Loucy (cell line): ENCODE results near the gene PIGX.

Experiments used
- H2AFZ ChIP-seq: fragments of 200-600 bp; sonication (generic); 2 replicates; pipeline ENCODE4 v1.6.0; 2016; ENCODE audit warnings: antibody characterized with exemption, mild to moderate bottlenecking, low read length, moderate library complexity
- H3F3A ChIP-seq: fragments of 200-600 bp; 2 replicates; pipeline ENCODE4 v1.6.0; 2016; ENCODE audit warnings: antibody characterized with exemption, low read depth, mild to moderate bottlenecking
- H3K27me3 ChIP-seq: fragments of 200-600 bp; sonication (generic); 2 replicates; pipeline ENCODE4 v1.6.1; 2014; ENCODE audit warnings: low read length, mild to moderate bottlenecking; ENCODE audit not compliant: insufficient read depth, poor library complexity, severe bottlenecking
- H3K36me3 ChIP-seq: fragments of 200-600 bp; sonication (generic); 2 replicates; pipeline ENCODE4 v1.6.1; 2016; ENCODE audit warnings: low read length; ENCODE audit not compliant: insufficient read depth
- H3K4me1 ChIP-seq: fragments of 200-600 bp; sonication (generic); 2 replicates; pipeline ENCODE4 v1.5.1; 2014; ENCODE audit warnings: low read length, mild to moderate bottlenecking; ENCODE audit not compliant: insufficient read depth, poor library complexity, severe bottlenecking
- H3K4me2 ChIP-seq: fragments of 200-600 bp; sonication (generic); 2 replicates; pipeline ENCODE4 v1.6.0; 2014; ENCODE audit warnings: antibody characterized with exemption, low read length, low read depth, mild to moderate bottlenecking; ENCODE audit not compliant: poor library complexity, severe bottlenecking
- H3K4me3 ChIP-seq: fragments of 200-600 bp; sonication (generic); 2 replicates; pipeline ENCODE4 v1.5.1; 2014; ENCODE audit warnings: low read length, mild to moderate bottlenecking, mixed read lengths; ENCODE audit not compliant: poor library complexity, severe bottlenecking
- H3K79me2 ChIP-seq: fragments of 200-600 bp; sonication (generic); 2 replicates; pipeline ENCODE4 v1.6.1; 2014; ENCODE audit warnings: low read length; ENCODE audit not compliant: insufficient read depth
- H3K9ac ChIP-seq: fragments of 200-600 bp; sonication (generic); 2 replicates; pipeline ENCODE4 v1.6.0; 2014; ENCODE audit warnings: mild to moderate bottlenecking, low read depth, low read length, moderate library complexity; ENCODE audit not compliant: poor library complexity, severe bottlenecking
- H3K9me2 ChIP-seq: fragments of 200-600 bp; sonication (generic); replicated peaks from 2 replicates; pipeline ENCODE4 v1.6.1; 2016; ENCODE audit warnings: low read depth, low read length, mixed read lengths
- H3K9me3 ChIP-seq: fragments of 200-600 bp; sonication (generic); 2 replicates; pipeline ENCODE4 v1.6.1; 2014; ENCODE audit warnings: mild to moderate bottlenecking, antibody characterized with exemption, low read length, low read depth; ENCODE audit not compliant: insufficient read depth
- H4K20me1 ChIP-seq: fragments of 200-600 bp; sonication (generic); 2 replicates; pipeline ENCODE4 v1.6.0; 2014; ENCODE audit warnings: antibody characterized with exemption, low read length, mild to moderate bottlenecking; ENCODE audit not compliant: insufficient read depth, poor library complexity, severe bottlenecking
- EZH2phosphoT487 ChIP-seq: fragments of 200-600 bp; IDR thresholded peaks from 2 replicates; pipeline ENCODE4 v1.6.1; 2018; ENCODE audit warnings: antibody characterized with exemption, mild to moderate bottlenecking, moderate library complexity, borderline replicate concordance
- TF ChIP-seq, protein P1 (sequence below): fragments of 200-600 bp; sonication (generic); conservative IDR thresholded peaks from 2 replicates; pipeline ENCODE4 v1.5.1; 2014; ENCODE audit warnings: mild to moderate bottlenecking, antibody characterized with exemption, low read length

PIGX gene

GRCh38 chr3:196700801-196701200, 11.4 kb upstream of the PIGX start:
- Histone ChIP-seq H3F3A (no peaks in the 10 kb centered on the region; the same call in 1 of the 2 replicates), H3K9me2 (no peaks in the 10 kb centered on the region), H3K4me1 (no peaks in the 10 kb centered on the region), H4K20me1 (no peaks in the 10 kb centered on the region), H3K9ac (no peak overlapping the region), H3K9me3 (no peaks in the 10 kb centered on the region), H2AFZ (no peak overlapping the region), H3K4me2 (no peak overlapping the region), H3K4me3 (no peak overlapping the region), H3K79me2 (no peaks in the 10 kb centered on the region), H3K36me3 (no peaks in the 10 kb centered on the region), H3K27me3 (no peaks in the 10 kb centered on the region)
- TF ChIP-seq, protein P1, sequence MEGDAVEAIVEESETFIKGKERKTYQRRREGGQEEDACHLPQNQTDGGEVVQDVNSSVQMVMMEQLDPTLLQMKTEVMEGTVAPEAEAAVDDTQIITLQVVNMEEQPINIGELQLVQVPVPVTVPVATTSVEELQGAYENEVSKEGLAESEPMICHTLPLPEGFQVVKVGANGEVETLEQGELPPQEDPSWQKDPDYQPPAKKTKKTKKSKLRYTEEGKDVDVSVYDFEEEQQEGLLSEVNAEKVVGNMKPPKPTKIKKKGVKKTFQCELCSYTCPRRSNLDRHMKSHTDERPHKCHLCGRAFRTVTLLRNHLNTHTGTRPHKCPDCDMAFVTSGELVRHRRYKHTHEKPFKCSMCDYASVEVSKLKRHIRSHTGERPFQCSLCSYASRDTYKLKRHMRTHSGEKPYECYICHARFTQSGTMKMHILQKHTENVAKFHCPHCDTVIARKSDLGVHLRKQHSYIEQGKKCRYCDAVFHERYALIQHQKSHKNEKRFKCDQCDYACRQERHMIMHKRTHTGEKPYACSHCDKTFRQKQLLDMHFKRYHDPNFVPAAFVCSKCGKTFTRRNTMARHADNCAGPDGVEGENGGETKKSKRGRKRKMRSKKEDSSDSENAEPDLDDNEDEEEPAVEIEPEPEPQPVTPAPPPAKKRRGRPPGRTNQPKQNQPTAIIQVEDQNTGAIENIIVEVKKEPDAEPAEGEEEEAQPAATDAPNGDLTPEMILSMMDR: no peak
- no peak for TF ChIP-seq EZH2phosphoT487

- Histone ChIP-seq H2AFZ (no peak overlapping the region), H3K4me1 (peaks cover 2% of the 10 kb centered on the region), H3F3A (no peaks in the 10 kb centered on the region; the same call in 1 of the 2 replicates), H4K20me1 (no peaks in the 10 kb centered on the region), H3K4me2 (no peak overlapping the region), H3K4me3 (no peak overlapping the region), H3K9me2 (no peaks in the 10 kb centered on the region), H3K9me3 (no peaks in the 10 kb centered on the region), H3K79me2 (no peaks in the 10 kb centered on the region), H3K36me3 (no peaks in the 10 kb centered on the region), H3K27me3 (no peaks in the 10 kb centered on the region), H3K9ac (no peak overlapping the region)
- no peak for TF ChIP-seq EZH2phosphoT487
- TF ChIP-seq, protein P1: no peak
Measured at GRCh38 chr3:196706327-196706726, 5.8 kb upstream of the PIGX start.

- H3K4me3 ChIP-seq: no peak overlapping the region
- no peak overlapping the region for H2AFZ ChIP-seq
- H3K79me2 ChIP-seq: no peaks in the 10 kb centered on the region
- no peaks in the 10 kb centered on the region for H4K20me1 ChIP-seq
- no peaks in the 10 kb centered on the region for H3K9me2 ChIP-seq
- no peaks in the 10 kb centered on the region for H3K36me3 ChIP-seq
- no peak overlapping the region for H3K4me2 ChIP-seq
- peaks cover 6% of the 10 kb centered on the region for H3K4me1 ChIP-seq
- no peaks in the 10 kb centered on the region; the same call in 1 of the 2 replicates for H3F3A ChIP-seq
- TF ChIP-seq EZH2phosphoT487: no peak
- TF ChIP-seq, protein P1: no peak
- H3K9ac ChIP-seq: no peak overlapping the region
- no peaks in the 10 kb centered on the region for H3K27me3 ChIP-seq
- no peaks in the 10 kb centered on the region for H3K9me3 ChIP-seq
Measured at GRCh38 chr3:196706731-196707130, 5.4 kb upstream of the PIGX start.
